Prostate gland (tissue), 2 donors: ENCODE results near the gene EMC9.

ENCODE experiments used
- POLR2A ChIP-seq: fragments of 450-650 bp; IDR thresholded peaks from one replicate; pipeline ENCODE4 v1.6.1; 2016; ENCODE audit warnings: antibody characterized with exemption, mild to moderate bottlenecking
- TF ChIP-seq, protein P1 (sequence below), 4 experiments: fragments of 200-600 bp in 2 of 4; fragments of 450-650 bp in 2 of 4; sonication (generic) in 2 of 4; IDR thresholded peaks; 1 replicate in 3 of 4; 2 replicates in 1 of 4; pipeline ENCODE4 v1.5.1; 2016 to 2019; ENCODE audit warnings: antibody characterized with exemption in 4 of 4, mild to moderate bottlenecking in 2 of 4, moderate library complexity in 2 of 4

DNA sequence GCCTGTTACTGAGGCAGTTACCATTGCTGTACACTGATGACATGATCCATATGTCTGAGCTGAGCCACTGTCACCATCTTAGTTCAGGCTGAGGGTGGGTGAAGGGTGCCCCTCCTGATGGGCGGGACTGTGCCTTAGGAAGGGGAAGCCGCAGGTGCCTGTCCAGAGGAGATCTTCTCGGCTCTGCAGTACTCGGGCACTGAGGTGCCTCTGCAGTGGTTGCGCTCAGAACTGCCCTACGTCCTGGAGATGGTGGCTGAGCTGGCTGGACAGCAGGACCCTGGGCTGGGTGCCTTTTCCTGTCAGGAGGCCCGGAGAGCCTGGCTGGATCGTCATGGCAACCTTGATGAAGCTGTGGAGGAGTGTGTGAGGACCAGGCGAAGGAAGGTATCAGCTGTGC is 9.6 kb upstream of the EMC9 start:
- TF ChIP-seq, protein P1, sequence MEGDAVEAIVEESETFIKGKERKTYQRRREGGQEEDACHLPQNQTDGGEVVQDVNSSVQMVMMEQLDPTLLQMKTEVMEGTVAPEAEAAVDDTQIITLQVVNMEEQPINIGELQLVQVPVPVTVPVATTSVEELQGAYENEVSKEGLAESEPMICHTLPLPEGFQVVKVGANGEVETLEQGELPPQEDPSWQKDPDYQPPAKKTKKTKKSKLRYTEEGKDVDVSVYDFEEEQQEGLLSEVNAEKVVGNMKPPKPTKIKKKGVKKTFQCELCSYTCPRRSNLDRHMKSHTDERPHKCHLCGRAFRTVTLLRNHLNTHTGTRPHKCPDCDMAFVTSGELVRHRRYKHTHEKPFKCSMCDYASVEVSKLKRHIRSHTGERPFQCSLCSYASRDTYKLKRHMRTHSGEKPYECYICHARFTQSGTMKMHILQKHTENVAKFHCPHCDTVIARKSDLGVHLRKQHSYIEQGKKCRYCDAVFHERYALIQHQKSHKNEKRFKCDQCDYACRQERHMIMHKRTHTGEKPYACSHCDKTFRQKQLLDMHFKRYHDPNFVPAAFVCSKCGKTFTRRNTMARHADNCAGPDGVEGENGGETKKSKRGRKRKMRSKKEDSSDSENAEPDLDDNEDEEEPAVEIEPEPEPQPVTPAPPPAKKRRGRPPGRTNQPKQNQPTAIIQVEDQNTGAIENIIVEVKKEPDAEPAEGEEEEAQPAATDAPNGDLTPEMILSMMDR (IDR thresholded peaks at IDR 0.05), result no peak
- TF ChIP-seq POLR2A, result no peak
